HG03460 (cell line): ENCODE results near the gene RALGAPA1.
"Not testable (repeated sequence)": the region's sequence is repeated elsewhere in the genome, so short reads cannot be mapped to it uniquely, and the experiment has no call there.

ENCODE experiments used
- ATAC-seq: cut with Tn5 transposase; IDR thresholded peaks from one replicate; pipeline ENCODE4 v1.9.1; 2021; ENCODE audit not compliant: unreplicated experiment

The RALGAPA1 gene

DNA sequence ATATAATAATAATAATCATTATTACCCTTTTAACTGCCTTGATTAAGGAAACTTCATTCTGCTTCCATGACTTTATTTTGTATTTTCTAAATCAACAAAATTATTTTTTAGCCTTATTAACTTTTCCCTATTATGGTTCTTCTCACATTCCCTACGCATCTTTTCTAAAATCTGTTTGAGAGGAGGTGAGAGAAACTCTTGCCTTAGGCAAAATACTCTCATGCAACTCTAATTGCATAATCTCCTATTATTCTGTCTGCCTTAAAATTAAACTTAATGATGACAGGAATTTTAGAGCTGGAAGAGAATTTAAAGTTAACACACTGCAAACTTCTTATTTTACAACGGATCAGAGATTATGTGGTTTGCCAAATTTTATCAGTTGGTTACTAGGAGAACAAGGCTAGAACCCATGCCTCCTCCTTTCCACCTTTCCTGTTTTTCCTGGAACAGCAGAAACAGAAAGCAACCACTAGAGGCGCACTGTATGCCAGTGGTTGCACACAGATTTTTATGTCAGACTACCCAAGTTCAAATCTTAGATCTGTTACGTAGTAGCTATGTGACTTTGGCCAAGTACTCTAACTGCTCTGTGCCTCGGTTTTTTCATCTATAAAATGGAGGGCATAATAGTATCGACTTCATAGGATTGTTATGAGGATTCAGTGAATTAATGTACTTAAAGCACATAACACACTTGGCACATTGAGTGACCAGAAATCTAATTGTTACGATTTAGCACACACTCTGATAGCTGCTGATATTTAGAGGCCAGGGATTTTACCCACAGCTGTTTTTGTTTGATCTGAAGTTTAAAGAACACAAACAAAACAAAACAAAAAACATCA lies 12.7 kb upstream of the RALGAPA1 start:
- ATAC-seq, result no peak

DNA sequence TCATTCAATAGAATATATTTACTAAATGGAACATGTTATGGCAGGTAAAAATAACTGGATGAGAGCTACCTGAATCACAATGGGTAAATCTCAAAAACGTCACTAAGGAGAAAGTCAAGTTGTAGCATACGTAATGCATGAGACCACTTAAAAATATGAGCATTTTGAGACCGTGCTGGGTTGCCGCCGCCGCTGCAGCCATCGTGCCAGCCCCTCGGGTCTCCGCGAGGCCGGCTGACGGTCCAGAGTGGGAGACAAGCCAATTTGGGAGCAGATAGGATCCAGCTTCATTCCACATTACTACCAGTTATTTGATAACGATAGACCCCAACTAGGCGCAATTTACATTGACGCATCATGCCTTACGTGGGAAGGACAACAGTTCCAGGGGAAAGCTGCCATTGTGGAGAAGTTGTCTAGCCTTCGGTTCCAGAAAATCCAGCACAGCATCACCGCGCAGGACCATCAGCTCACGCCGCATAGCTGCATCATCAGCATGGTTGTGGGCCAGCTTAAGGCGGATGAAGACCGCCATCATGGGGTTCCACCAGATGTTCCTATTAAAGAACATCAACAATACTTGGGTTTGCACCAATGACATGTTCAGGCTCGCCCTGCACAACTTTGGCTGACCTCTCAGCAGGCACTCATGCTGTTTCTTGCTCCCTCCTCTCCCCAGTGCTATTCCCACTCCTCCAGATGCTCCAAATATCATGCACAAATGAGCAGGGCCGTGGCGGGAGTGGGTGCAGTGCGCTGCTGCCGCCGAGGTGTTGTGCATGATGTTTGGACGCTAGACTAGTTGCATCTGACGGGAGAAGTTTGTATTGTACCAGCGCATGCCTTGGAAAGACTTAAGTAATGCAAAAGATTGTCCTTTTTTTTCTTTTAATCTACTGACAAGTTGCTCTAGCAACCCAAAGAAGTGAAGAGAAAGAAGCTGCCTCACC lies 10.8 kb upstream of the RALGAPA1 start:
- ATAC-seq, result no peak

DNA sequence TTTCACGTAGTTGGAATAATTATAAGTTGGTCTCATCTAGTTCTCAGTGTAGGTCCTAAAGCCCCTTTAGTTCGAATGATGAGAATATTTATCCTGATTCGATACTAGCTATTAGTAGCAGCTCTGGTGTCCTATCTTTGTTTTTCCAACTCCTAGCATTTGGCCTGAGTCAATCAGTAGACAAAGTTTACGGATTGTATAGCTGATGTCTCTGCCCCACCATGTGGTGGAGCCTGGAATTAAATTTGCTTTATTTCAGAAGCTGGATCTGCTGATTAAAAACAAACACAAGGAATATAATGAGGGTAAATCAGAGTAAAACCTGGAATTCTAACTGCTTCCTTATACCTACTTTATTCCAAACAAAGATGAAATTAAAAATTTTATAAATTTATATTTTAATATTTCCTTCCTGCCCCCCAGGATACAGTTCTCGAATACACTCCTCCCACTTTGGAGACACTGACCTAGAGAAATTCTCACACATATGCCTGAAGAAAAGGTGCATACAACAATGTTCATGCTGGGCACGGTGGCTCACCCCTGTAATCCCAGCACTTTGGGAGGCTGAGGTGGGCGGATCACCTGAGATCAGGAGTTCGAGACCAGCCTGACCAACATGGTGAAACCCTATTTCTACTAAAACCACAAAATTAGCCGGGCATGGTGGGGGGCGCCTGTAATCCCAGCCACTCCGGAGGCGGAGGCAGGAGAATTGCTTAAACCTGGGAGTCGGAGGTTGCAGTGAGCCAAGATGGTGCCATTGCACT lies 9.4 kb upstream of the RALGAPA1 start:
- ATAC-seq, result no peak

DNA sequence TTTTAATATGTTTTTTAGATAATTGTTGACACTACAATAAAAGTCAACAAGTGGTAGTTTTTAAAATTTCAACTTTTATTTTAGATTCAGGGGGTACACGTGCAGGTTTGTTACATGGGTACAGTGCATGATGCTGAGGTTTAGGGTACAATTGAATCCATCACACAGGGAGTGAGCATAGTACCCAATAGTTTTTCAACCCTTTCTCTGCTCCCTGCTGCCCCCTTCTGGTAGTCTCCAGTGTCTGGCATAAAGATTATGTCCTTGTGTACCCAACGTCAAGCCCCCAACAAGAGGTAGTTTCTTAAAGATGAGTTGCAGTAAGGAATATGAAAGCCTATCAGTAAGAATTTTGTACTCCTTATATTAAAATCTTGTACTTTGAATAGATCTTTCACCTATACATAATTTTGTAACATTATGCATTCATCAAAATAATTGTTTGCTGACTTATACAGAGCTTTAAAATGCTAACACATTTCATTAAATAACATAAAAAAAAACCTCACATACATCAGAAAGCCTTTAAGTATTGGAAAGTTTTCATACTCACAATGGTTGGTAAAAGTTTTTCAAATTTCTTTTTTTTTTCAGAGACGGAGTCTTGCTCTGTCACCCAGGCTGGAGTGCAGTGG lies 5.4 kb upstream of the RALGAPA1 start:
- no peak for ATAC-seq

DNA sequence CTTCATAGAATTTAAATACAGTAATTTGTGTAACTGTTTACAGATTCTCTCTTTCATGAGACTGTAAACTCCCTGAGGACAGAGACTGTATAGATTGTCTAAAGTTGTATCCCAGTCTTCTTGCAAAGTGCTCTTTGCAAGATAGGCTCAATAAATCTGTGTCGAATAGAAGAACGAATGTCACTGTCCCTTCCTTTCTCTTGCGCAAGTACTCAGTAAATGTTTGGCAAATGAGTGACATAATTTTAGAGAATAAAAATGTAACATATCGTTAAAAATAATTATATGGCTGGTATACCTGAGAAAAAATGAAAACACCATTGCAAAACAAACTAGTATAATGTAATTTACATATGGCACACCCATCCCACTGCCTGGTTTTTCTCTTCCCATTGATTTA lies 1.9 kb upstream of the RALGAPA1 start:
- no peak for ATAC-seq

DNA sequence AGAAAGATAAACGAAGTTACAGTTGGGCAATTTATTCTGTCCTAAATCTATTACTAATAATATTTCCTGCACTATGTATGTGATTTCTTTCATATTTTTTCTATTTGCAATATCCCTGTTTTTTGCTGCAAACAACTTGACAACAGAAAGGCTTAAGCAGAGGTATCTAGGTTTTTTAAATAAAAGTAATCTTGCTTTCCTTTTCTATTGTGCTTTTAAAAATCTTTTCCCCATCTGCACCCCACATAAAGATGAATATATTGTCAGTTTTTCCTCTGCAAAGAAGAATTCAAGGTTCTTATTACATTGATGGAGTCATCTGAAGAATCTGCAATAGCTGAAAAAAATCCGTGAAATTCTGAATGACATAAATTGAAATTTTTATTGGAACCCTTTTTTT lies 502 bp upstream of the RALGAPA1 start:
- ATAC-seq, result no peak

DNA sequence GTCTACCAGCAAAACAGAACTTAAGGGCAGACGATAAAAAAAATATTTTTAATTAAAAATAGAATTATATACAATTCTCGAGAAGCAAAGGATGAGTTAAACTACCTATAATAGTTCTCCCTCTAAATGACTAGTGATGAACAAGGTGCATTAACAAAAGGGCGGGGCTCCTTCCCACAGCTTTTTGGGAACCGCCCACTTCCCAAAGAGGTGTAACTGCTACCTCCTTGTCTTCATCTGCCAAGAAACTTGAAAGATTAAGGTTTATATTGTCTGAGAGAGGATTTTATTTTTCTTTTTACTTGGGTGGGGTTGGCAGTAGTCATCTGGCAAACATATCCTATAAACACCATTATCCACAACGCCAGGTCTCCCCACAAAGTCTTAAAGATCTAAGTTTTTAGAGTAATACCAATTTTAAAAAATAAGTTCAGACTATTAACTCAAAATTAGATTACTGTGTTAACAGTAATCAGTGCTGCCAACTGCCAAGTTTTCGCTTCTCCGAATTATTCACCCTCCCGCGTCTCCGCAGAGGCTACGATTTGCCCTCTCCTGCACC lies 938 bp downstream of the RALGAPA1 start:
- no peak for ATAC-seq

DNA sequence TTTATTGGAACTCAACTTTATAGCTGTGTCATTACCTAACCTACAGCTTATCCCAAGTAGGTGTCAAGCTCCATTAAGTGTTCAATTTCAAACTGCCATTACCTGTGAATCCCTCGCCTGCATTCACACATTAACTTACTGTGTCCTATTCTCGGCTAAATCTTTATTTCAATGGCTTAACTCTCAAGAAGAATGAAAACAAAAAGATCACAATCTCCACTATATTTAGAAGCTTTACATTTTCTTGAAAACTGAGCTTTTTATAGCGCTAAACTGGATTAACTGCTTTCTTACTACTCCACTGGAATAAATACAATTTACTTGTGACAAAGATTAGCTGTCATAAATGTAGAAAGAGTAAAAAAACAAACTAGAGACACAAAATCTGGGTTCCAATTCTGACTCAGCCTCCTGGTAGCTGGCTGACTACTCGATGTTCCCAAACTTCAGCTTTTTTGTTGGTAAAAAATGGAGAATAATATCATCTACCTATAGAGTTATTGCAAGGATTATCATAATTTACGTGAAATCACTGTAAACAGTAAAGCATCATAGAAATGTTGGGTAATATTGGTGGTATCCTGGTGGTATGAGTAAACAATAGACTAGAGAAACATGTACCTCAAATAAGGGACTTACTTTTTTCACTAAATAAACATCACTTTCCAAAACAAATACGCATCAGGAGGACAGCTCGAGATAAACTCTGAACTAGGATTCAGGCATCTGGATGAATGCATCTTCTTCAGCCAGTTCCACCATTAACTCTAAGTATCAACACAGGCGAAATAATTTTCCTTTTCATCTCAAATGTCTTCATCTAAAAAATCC lies 1.7 kb downstream of the RALGAPA1 start:
- no peak for ATAC-seq

- ATAC-seq, result no peak
These were observed 2.8 kb downstream of the RALGAPA1 start for GRCh38 chr14:35806006-35806907.

GRCh38 chr14:35797796-35798195 lies 11.3 kb downstream of the RALGAPA1 start:
- ATAC-seq, result no peak

DNA sequence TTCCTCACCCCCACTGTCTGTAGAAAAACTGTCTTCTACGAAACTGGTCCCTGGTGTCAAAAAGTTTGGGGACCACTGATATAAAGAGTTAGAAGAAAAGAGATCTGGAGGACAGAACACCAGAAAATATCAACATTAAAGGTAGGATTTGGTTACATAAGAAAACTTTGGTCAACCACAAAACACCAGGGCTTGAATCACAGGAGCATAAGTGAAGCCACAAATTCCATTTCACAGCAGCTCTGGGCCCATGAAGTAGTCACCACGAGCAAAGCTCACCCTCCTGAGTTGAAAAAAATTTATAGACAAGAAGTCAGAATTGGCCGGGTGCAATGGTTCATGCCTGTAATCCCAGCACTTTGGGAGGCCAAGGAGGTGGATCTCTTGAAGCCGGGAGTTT lies 19.4 kb downstream of the RALGAPA1 start:
- no peak for ATAC-seq

GRCh38 chr14:35786856-35787255 lies 22.2 kb downstream of the RALGAPA1 start:
- ATAC-seq, result no peak

- ATAC-seq, result no peak
These were observed 25.4 kb downstream of the RALGAPA1 start for GRCh38 chr14:35783699-35784098.

DNA sequence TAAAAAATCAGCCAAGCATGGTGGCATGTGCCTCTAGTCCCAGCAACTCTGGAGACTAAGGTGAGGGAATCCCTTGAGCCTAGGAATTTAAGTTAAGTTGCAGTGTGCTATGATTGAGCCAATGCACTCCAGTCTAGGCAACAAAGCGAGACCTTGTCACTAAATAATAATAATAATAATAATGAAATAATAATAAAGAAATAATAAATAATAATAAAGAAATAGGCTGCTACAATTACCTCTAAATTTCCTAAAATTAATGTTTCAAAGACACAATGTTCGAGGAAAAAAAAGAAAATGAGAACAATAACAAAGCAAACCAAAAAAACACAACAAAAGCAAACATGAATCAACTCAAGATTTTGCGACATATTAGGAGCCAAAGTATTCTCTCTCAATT lies 29.7 kb downstream of the RALGAPA1 start:
- no peak for ATAC-seq

DNA sequence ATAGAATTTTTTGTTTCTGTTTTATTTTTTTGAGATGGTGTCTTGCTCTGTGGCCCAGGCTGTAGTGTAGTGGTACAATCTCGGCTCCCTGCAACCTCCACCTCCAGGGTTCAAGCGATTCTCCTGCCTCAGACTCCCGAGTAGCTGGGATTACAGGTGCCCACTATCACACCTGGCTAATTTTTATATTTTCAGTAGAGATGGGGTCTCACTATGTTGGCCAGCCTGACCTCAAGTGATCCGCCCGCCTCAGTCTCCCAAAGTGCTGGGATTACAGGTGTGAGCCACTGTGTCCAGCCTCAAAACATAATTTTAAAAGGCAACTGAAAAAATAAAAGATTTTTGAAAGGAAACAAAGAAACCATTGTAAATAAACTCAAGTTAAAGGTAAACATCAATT lies 31.5 kb downstream of the RALGAPA1 start:
- not testable (repeated sequence) for ATAC-seq

DNA sequence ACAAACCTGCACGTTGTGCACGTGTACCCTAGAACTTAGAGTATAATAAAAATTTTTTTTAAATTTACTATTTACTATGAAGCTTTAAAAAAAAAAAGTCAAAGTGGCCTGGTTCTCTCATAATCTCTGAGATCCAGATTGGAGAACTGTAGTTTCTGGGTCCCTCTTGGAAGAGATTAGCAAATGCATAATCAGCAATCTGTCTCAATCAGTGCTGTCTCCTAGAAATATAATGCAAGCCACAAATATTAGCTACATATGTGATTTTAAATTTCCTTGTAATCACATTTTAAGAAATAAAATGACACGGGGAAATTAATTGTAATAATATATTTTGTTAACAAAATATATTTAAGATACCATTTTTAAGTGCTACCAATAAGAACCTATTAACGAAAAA lies 32.3 kb downstream of the RALGAPA1 start:
- no peak for ATAC-seq

- ATAC-seq, result not testable (repeated sequence)
These were observed 33.0 kb downstream of the RALGAPA1 start for GRCh38 chr14:35776085-35776484.

DNA sequence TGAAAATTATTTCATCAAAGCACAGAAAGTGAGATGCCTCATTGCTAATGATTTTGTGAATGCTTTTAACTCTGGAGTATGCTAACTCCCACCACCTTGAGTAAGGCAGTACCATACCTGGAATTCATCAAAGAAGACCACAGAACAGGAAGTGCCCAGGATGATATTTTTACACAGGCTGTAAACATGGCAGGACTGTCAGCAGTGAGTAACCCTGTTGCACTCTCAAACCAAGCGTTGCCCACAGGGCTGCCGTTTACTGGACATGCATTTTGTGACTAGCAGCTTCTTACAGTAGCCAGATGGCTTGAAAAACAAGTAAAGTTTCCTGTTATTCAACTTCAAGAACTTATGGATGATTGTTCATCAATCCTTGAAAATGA lies 42.4 kb downstream of the RALGAPA1 start:
- ATAC-seq, result no peak
